GM12878 (cell line): ENCODE results near the gene C19orf38. TPM values are rescaled to one million over a fixed set of nuclear protein-coding genes. Genes with fewer than 3 reads are reported as not detected.

Experiments used
- ATAC-seq: fragments of 200-7000 bp; cut with Tn5 transposase; 3 replicates; pipeline ENCODE4 v1.9.1; 2020; ENCODE audit warnings: mild to moderate bottlenecking, moderate library complexity
- BruUV-seq: library from RNA; stranded (reverse); fragments of 400-500 nt; replicated peaks from 2 replicates; lab custom pipeline; 2021; lab: Mats Ljungman, UMichigan
- CTCF ChIA-PET: fragments of 300-600 bp; sonication (Branson Sonifier 250); formaldehyde crosslinking; extraction: SDS; loops from one replicate; lab custom pipeline; 2021; ENCODE audit warnings: inconsistent platforms; lab: Yijun Ruan, JAX
- POLR2A ChIA-PET: fragments of 350-600 bp; formaldehyde crosslinking; extraction: SDS; loops from one replicate; lab custom pipeline; 2021; ENCODE audit warnings: inconsistent platforms; lab: Charles Lee
- RAD21 ChIA-PET: fragments of 300-600 bp; sonication (Branson Sonifier 250); formaldehyde crosslinking; loops from one replicate; lab custom pipeline; 2023; ENCODE audit warnings: antibody characterized with exemption; ENCODE audit not compliant: unreplicated experiment; lab: Charles Lee
- SMC1A ChIA-PET: fragments of 300-600 bp; sonication (Branson Sonifier 250); formaldehyde crosslinking; loops from one replicate; lab custom pipeline; 2023; ENCODE audit not compliant: unreplicated experiment, uncharacterized antibody; lab: Charles Lee
- DNase-seq: peaks from one replicate; pipeline ENCODE4 v3.0.0-alpha.2; 2011; ENCODE audit warnings: low read depth, low spot score
- FAIRE-seq: peaks from 3 replicates; lab custom pipeline; 2011; peaks lifted over from hg19 to GRCh38; lab: Jason Lieb, UNC
- H2AFZ ChIP-seq: 2 replicates; pipeline ENCODE4 v1.6.0; 2011; ENCODE audit warnings: low read depth, low read length, control low read depth; ENCODE audit not compliant: control insufficient read depth
- H3K27ac ChIP-seq: 2 replicates; pipeline ENCODE4 v1.5.1; 2011; ENCODE audit warnings: control low read depth; ENCODE audit not compliant: control insufficient read depth, insufficient read depth
- H3K27me3 ChIP-seq, 2 experiments: replicated peaks in 1 of 2; 2 replicates each; pipeline versions ENCODE4 v1.6.0 to v1.6.1; 2011; ENCODE audit warnings: low read length in 1 of 2; ENCODE audit not compliant: control insufficient read depth in 2 of 2, insufficient read depth in 2 of 2
- H3K36me3 ChIP-seq, 2 experiments: 2 replicates each; pipeline ENCODE4 v1.5.1; 2011; ENCODE audit warnings: low read length in 1 of 2; ENCODE audit not compliant: control insufficient read depth in 2 of 2, insufficient read depth in 2 of 2
- H3K4me1 ChIP-seq: 2 replicates; pipeline ENCODE4 v1.6.1; 2011; ENCODE audit warnings: mild to moderate bottlenecking, low read length, moderate library complexity, mixed read lengths; ENCODE audit not compliant: control insufficient read depth, insufficient read depth
- H3K4me2 ChIP-seq: 2 replicates; pipeline ENCODE4 v1.6.0; 2011; ENCODE audit warnings: control low read depth; ENCODE audit not compliant: control insufficient read depth, insufficient read depth
- H3K4me3 ChIP-seq: fragments of 200-600 bp; sonication (generic); 2 replicates; pipeline ENCODE4 v1.5.1; 2016
- H3K79me2 ChIP-seq: 2 replicates; pipeline ENCODE4 v1.6.0; 2011; ENCODE audit warnings: low read length; ENCODE audit not compliant: control insufficient read depth, insufficient read depth
- H3K9ac ChIP-seq: 2 replicates; pipeline ENCODE4 v1.8.0; 2011; ENCODE audit warnings: low read length, control low read depth, mixed read lengths; ENCODE audit not compliant: control insufficient read depth, insufficient read depth
- H3K9me3 ChIP-seq: replicated peaks from 3 replicates; pipeline ENCODE4 v1.5.1; 2011; ENCODE audit warnings: mild to moderate bottlenecking, low read length; ENCODE audit not compliant: control insufficient read depth, insufficient read depth
- H4K20me1 ChIP-seq: 2 replicates; pipeline ENCODE4 v1.6.0; 2011; ENCODE audit not compliant: control insufficient read depth, insufficient read depth
- CTCF ChIP-seq, 3 experiments: IDR thresholded peaks in 2 of 3; conservative IDR thresholded peaks in 1 of 3; 2 replicates each; pipeline ENCODE4 v1.5.1; 2011; ENCODE audit warnings: low read depth in 3 of 3, low read length in 3 of 3, mild to moderate bottlenecking in 3 of 3, control low read depth in 2 of 3, moderate library complexity in 2 of 3, inconsistent platforms in 1 of 3, mixed read lengths in 1 of 3; ENCODE audit not compliant: control insufficient read depth in 2 of 3, insufficient read depth in 1 of 3; ENCODE audit errors: extremely low read depth in 1 of 3
- E2F8 ChIP-seq: fragments of 450-650 bp; IDR thresholded peaks from 2 replicates; pipeline ENCODE4 v1.6.1; 2018; ENCODE audit warnings: mild to moderate bottlenecking, low read depth, moderate library complexity; ENCODE audit not compliant: partially characterized antibody
- EGR1 ChIP-seq, 2 experiments: IDR thresholded peaks; 1 replicate in 1 of 2; 2 replicates in 1 of 2; pipeline ENCODE4 v1.6.1; 2011 to 2012; ENCODE audit warnings: low read depth in 2 of 2, low read length in 2 of 2, borderline replicate concordance in 1 of 2, mild to moderate bottlenecking in 1 of 2, moderate library complexity in 1 of 2
- RAD21 ChIP-seq: IDR thresholded peaks from 2 replicates; pipeline ENCODE4 v1.6.1; 2011; ENCODE audit warnings: mild to moderate bottlenecking, low read depth, low read length, moderate library complexity; ENCODE audit not compliant: insufficient read depth
- SMC3 ChIP-seq: IDR thresholded peaks from 2 replicates; pipeline ENCODE4 v1.6.1; 2011; ENCODE audit warnings: low read length, improper control_type of control experiment, borderline replicate concordance
- SUPT20H ChIP-seq: IDR thresholded peaks from 2 replicates; pipeline ENCODE4 v1.6.1; 2011; ENCODE audit warnings: low read depth, mild to moderate bottlenecking, low read length, moderate library complexity, borderline replicate concordance; ENCODE audit not compliant: control insufficient read depth
- YY1 ChIP-seq: IDR thresholded peaks from 2 replicates; pipeline ENCODE4 v1.6.1; 2011; ENCODE audit warnings: low read depth, mild to moderate bottlenecking, low read length
- WGBS: methylation state at CpG from one replicate; pipeline ENCODE4 v1.1.6; 2016; ENCODE audit warnings: low lambda C conversion rate; ENCODE audit not compliant: insufficient replicate concordance, insufficient coverage; ENCODE audit errors: missing lambda C conversion rate; 5-methylcytosine and 5-hydroxymethylcytosine counted together
- in situ Hi-C: fragments of 300-500 bp; cut with MboI; formaldehyde crosslinking; loops from 9 replicates; pipeline ENCODE4 v1.14.3; 2018; ENCODE audit warnings: mixed read lengths
- intact Hi-C: fragments of 100-400 bp; cut with micrococcal nuclease; formaldehyde crosslinking; loops from one replicate; pipeline ENCODE4 v1.14.2; 2022; ENCODE audit not compliant: unreplicated experiment
- polyA plus RNA-seq, 11 experiments: library from polyadenylated mRNA; depleted of rRNA in 4 of 11; unstranded in 6 of 11; stranded (reverse) in 5 of 11; fragments of >200 nt; fragmentation: Nextera tagmentation in 4 of 11; fragmentation: Illumina TruSeq in 1 of 11; extraction: Ambion mirVana in 4 of 11; extraction: Trizol in 1 of 11; gene quantifications; 1 replicate in 1 of 11; 2 replicates in 10 of 11; pipeline versions ENCODE4 v1.2.1 to v1.2.3, GENCODE V29; 2011 to 2016; ENCODE audit warnings: inconsistent platforms in 2 of 11, missing spikeins in 2 of 11, low read depth in 1 of 11
- total RNA-seq, 4 experiments: library from RNA; depleted of rRNA in 3 of 4; stranded (reverse); fragments of >200 nt in 3 of 4; fragmentation: Illumina TruSeq in 1 of 4; extraction: Trizol in 1 of 4; gene quantifications; 2 replicates each; pipeline versions ENCODE4 v1.2.1 to v1.2.3, GENCODE V29; 2013 to 2021

Gene C19orf38
- total and polyA plus RNA-seq, 10 of the 15 experiments (the other 5 are each of a cell fraction or from before 2014, with no cell fraction given): 2.6 to 7.5 (median 5.0) TPM

- intact Hi-C loops (no loop called here), in situ Hi-C loops (no loop called here)
- Histone ChIP-seq H3K27ac (no peak overlapping the region), H3K79me2 (no peaks in the 10 kb centered on the region), H3K4me3 (no peak overlapping the region), H3K9ac (no peak overlapping the region), H3K27me3 (no peaks in the 10 kb centered on the region), H3K4me1 (no peaks in the 10 kb centered on the region; the same call in 1 of the 2 replicates), H3K4me2 (no peak overlapping the region), H4K20me1 (no peaks in the 10 kb centered on the region), H3K9me3 (no peaks in the 10 kb centered on the region), H2AFZ (0 out of 2 replicates have a peak overlapping the region, but pooled peaks have one; percentile 33), H3K36me3 (no peaks in the 10 kb centered on the region)
- RAD21 ChIA-PET: interaction anchor here (0.6 to 1.9 kb wide), 9 partner anchors 20 to 397 kb away, joined by 3 to 40 read pairs (median 5); partner anchors contain the start of genes DNM2, QTRT1 and TMED1
- no peak for DNase-seq
- CTCF ChIA-PET: interaction anchor here (0.6 to 5.4 kb wide), 18 partner anchors 9 to 277 kb away, joined by 3 to 53 read pairs (median 4); partner anchors contain the start of genes C19orf38, DNM2, QTRT1 and TMED1
- WGBS: 25% methylated on average over 4 of the region's 4 CpGs
- SMC1A ChIA-PET: interaction anchor here (0.6 to 3.3 kb wide), 10 partner anchors 9 to 157 kb away, joined by 3 to 34 read pairs (median 4); partner anchors contain the start of genes DNM2, QTRT1 and TMED1
- POLR2A ChIA-PET: interaction anchor here (0.7 to 1.1 kb wide), 2 partner anchors 24 to 139 kb away, joined by 4 read pairs; no protein-coding TSS in a partner anchor
- ATAC-seq: peak; percentile 73
- FAIRE-seq: peak; percentile 49
- TF ChIP-seq YY1 (peak; percentile 68), RAD21 (peak; percentile 49; the same call in 1 of the 2 replicates), EGR1 (IDR thresholded peaks at IDR 0.05; ENCODE audit: borderline replicate concordance in 1 of 2, low read depth in 2 of 2, low read length in 2 of 2) (no peak), E2F8 (no peak), SUPT20H (no peak), CTCF (IDR thresholded peaks at IDR 0.05 in 2 of 3, conservative IDR thresholded peaks at IDR 0.05 in 1 of 3; ENCODE audit: control insufficient read depth in 2 of 3, extremely low read depth in 1 of 3, insufficient read depth in 1 of 3, low read depth in 3 of 3, low read length in 3 of 3) (peak; percentile 65 to 91 (median 80)), SMC3 (peak; percentile 44; the same call in 1 of the 2 replicates)
- no TSS peak for BruUV-seq
These were observed 10.1 kb downstream of the C19orf38 start for GRCh38 chr19:10858204-10858828.
